Gastroesophageal sphincter (tissue), 4 donors: ENCODE results near the gene LLGL1. TPM values are rescaled to one million over a fixed set of nuclear protein-coding genes. Genes with fewer than 3 reads are reported as not detected.

Experiments
- ATAC-seq: fragments of 150-250 bp; one replicate; pipeline ENCODE4 v1.9.1; 2016; ENCODE audit warnings: mild to moderate bottlenecking, moderate library complexity
- H3K27ac ChIP-seq, 4 donors: fragments of 200-600 bp; sonication (generic) in 3 of 4; 1 replicate in 3 of 4; 2 replicates in 1 of 4; pipeline ENCODE4 v1.5.1; 2016 to 2019
- H3K27me3 ChIP-seq: fragments of 200-600 bp; sonication (generic); one replicate; pipeline ENCODE4 v1.5.1; 2019
- H3K36me3 ChIP-seq, 2 donors: fragments of 200-600 bp; sonication (generic); one replicate each; pipeline ENCODE4 v1.5.1; 2019; ENCODE audit warnings: control low read depth in 1 of 2
- H3K4me1 ChIP-seq, 3 donors: fragments of 200-600 bp; sonication (generic); 1 replicate in 2 of 3; 2 replicates in 1 of 3; pipeline ENCODE4 v1.5.1; 2016 to 2019; ENCODE audit warnings: control low read depth in 2 of 3
- H3K4me3 ChIP-seq, 2 donors: fragments of 200-600 bp; sonication (generic); one replicate each; pipeline ENCODE4 v1.5.1; 2019; ENCODE audit warnings: mild to moderate bottlenecking in 1 of 2, moderate library complexity in 1 of 2
- H3K9me3 ChIP-seq, 3 donors: fragments of 200-600 bp; sonication (generic); one replicate each; pipeline ENCODE4 v1.5.1; 2017 to 2019; ENCODE audit warnings: control low read depth in 2 of 3
- CTCF ChIP-seq, 4 experiments: fragments of 200-600 bp in 2 of 4; fragments of 450-650 bp in 2 of 4; sonication (generic) in 1 of 4; IDR thresholded peaks; one replicate each; pipeline ENCODE4 v1.5.1; 2017 to 2019; ENCODE audit warnings: antibody characterized with exemption in 4 of 4, mild to moderate bottlenecking in 2 of 4, moderate library complexity in 2 of 4
- EP300 ChIP-seq: sonication (generic); formaldehyde crosslinking; IDR thresholded peaks from one replicate; pipeline ENCODE4 v1.6.1; 2017; ENCODE audit warnings: antibody characterized with exemption, mild to moderate bottlenecking
- POLR2A ChIP-seq, 2 donors: fragments of 450-650 bp; IDR thresholded peaks; one replicate each; pipeline ENCODE4 v1.6.1; 2017; ENCODE audit warnings: antibody characterized with exemption in 2 of 2, mild to moderate bottlenecking in 2 of 2, moderate library complexity in 1 of 2
- POLR2AphosphoS5 ChIP-seq: sonication (generic); formaldehyde crosslinking; IDR thresholded peaks from one replicate; pipeline ENCODE4 v1.6.1; 2017; ENCODE audit warnings: antibody characterized with exemption
- WGBS, 2 donors: methylation state at CpG; one replicate each; pipeline ENCODE4 v1.1.5; 2018; ENCODE audit warnings: low coverage in 1 of 2; 5-methylcytosine and 5-hydroxymethylcytosine counted together
- total RNA-seq, 4 donors: library from RNA; depleted of rRNA; stranded (reverse); fragments of >200 nt; gene quantifications; one replicate each; pipeline ENCODE4 v1.1.0, GENCODE V29; 2016

LLGL1 gene
- total RNA-seq, 4 donors from 2014 or later = 16.7 to 31.7 (median 22.1) TPM

GRCh38 chr17:18197535-18198194 is 27.8 kb upstream of the LLGL1 start:
- TF ChIP-seq CTCF (IDR thresholded peaks at IDR 0.05) (no peak), POLR2AphosphoS5 (no peak), EP300 (no peak), POLR2A (IDR thresholded peaks at IDR 0.05) (no peak)
- Histone ChIP-seq H3K4me1 (peaks cover 3 to 94% (median 20%) of the 10 kb centered on the region in 3 donors), H3K27me3 (no peaks in the 10 kb centered on the region), H3K4me3 (no peak overlapping the region), H3K27ac (no peak overlapping the region), H3K9me3 (no peaks in the 10 kb centered on the region), H3K36me3 (peaks cover 0 to 85% of the 10 kb centered on the region in 2 donors)
- 75 to 92% methylated on average over 1 to 3 of the region's 3 CpGs for WGBS, 2 donors
- ATAC-seq = no peak

GRCh38 chr17:18198530-18198929 is 26.9 kb upstream of the LLGL1 start:
- Histone ChIP-seq H3K27ac (peak overlapping the region in 1 of 4 donors; percentile 23), H3K9me3 (no peaks in the 10 kb centered on the region), H3K36me3 (peaks cover 0 to 85% of the 10 kb centered on the region in 2 donors), H3K27me3 (no peaks in the 10 kb centered on the region), H3K4me3 (no peak overlapping the region), H3K4me1 (peaks cover 3 to 94% (median 17%) of the 10 kb centered on the region in 3 donors)
- TF ChIP-seq POLR2AphosphoS5 (no peak), POLR2A (IDR thresholded peaks at IDR 0.05) (no peak), CTCF (IDR thresholded peaks at IDR 0.05) (no peak), EP300 (no peak)
- no peak for ATAC-seq
- WGBS, 2 donors = 11 to 20% methylated on average over 2 to 3 of the region's 4 CpGs

GRCh38 chr17:18201108-18201507 is 24.3 kb upstream of the LLGL1 start:
- Histone ChIP-seq H3K27me3 (no peaks in the 10 kb centered on the region), H3K9me3 (no peaks in the 10 kb centered on the region), H3K4me1 (peaks cover 3 to 96% (median 16%) of the 10 kb centered on the region in 3 donors), H3K27ac (no peak overlapping the region), H3K4me3 (no peak overlapping the region), H3K36me3 (peaks cover 0 to 90% of the 10 kb centered on the region in 2 donors)
- WGBS, 2 donors = 40 to 60% methylated on average over 1 to 2 of the region's 4 CpGs
- TF ChIP-seq POLR2A (IDR thresholded peaks at IDR 0.05) (no peak), EP300 (no peak), POLR2AphosphoS5 (no peak), CTCF (IDR thresholded peaks at IDR 0.05) (no peak)
- no peak for ATAC-seq

DNA sequence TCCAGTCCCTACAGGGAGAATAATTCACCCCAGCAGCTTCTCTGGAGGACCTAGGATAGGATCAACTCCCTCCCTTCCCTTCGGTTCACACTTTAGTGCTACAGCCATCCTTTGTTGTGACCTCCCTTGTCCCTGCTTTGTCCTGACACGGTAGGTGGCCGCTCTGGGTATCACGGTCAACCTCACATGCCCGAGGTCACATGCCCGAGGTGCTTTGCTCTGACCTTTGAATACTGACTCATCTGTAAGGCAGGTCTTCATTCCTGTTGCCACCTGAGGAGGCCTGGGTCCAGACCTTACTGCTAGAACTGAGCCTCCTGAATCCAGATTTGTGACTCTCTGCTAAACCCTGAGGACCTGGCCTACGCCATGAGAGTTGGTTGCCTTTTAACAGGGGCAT is 22.1 kb upstream of the LLGL1 start:
- Histone ChIP-seq H3K27me3 (no peaks in the 10 kb centered on the region), H3K4me3 (no peak overlapping the region), H3K27ac (no peak overlapping the region), H3K4me1 (peaks cover 0 to 76% (median 2%) of the 10 kb centered on the region in 3 donors), H3K9me3 (no peaks in the 10 kb centered on the region), H3K36me3 (peaks cover 0 to 90% of the 10 kb centered on the region in 2 donors)
- WGBS, 2 donors = 70 to 80% methylated on average over 1 to 4 of the region's 7 CpGs
- ATAC-seq = no peak
- no peak for TF ChIP-seq POLR2A (IDR thresholded peaks at IDR 0.05)
- TF ChIP-seq EP300 = no peak
- no peak for TF ChIP-seq POLR2AphosphoS5
- TF ChIP-seq CTCF (IDR thresholded peaks at IDR 0.05) = no peak

DNA sequence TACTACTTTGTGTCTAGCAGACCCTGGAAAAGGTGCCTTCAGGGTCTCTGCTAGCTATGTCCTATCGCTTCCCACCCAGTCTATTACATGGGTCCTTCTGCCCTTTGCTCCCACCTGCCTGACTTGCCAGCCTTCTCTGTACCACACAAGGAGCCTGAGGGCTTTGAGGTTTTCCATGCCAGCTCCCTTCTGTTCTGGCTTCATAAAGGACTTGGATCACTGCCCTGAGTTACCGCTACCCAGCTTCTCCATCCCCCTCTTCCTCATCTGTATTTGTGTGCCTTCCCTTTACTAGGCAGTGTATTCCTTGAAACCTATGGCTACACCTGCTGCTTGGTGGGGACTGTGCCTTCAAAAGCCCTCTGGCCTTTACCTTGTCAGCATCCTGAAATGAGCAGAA is 19.6 kb upstream of the LLGL1 start:
- Histone ChIP-seq H3K27me3 (no peaks in the 10 kb centered on the region), H3K27ac (no peak overlapping the region), H3K4me1 (peaks cover 0 to 50% (median 0%) of the 10 kb centered on the region in 3 donors), H3K36me3 (peaks cover 0 to 90% of the 10 kb centered on the region in 2 donors), H3K9me3 (no peaks in the 10 kb centered on the region), H3K4me3 (no peak overlapping the region)
- TF ChIP-seq CTCF (IDR thresholded peaks at IDR 0.05) (no peak), POLR2AphosphoS5 (no peak), EP300 (no peak), POLR2A (IDR thresholded peaks at IDR 0.05) (no peak)
- WGBS, 2 donors = 60 to 100% methylated on average over 1 of the region's 2 CpGs
- ATAC-seq = no peak
